HepG2 (cell line): ENCODE results near the gene TTC16. TPM values are rescaled to one million over a fixed set of nuclear protein-coding genes. Genes with fewer than 3 reads are reported as not detected.
A peak's percentile ranks its signal among the peaks of the same experiment; 100 is the strongest.

Experiments used
- ARID5B ChIP-seq: IDR thresholded peaks from 2 replicates; pipeline ENCODE4 v1.4.0; 2020; ENCODE audit warnings: mild to moderate bottlenecking, missing genetic modification reagents
- CHD2 ChIP-seq: IDR thresholded peaks from 2 replicates; pipeline ENCODE4 v1.6.1; 2011; ENCODE audit warnings: low read depth, low read length, improper control_type of control experiment
- DRAP1 ChIP-seq: IDR thresholded peaks from 2 replicates; pipeline ENCODE4 v1.6.1; 2016; ENCODE audit warnings: missing genetic modification reagents, missing compliant biosample characterization
- FOXM1 ChIP-seq: sonication (generic); formaldehyde crosslinking; IDR thresholded peaks from 2 replicates; pipeline ENCODE4 v1.5.0; 2020; ENCODE audit warnings: missing genetic modification reagents
- IKZF5 ChIP-seq: IDR thresholded peaks from 2 replicates; pipeline ENCODE4 v1.6.1; 2018; ENCODE audit warnings: missing genetic modification reagents, mild to moderate bottlenecking, missing compliant biosample characterization
- JUND ChIP-seq: sonication (generic); formaldehyde crosslinking; IDR thresholded peaks from 2 replicates; pipeline ENCODE4 v1.8.0; 2022; ENCODE audit warnings: mild to moderate bottlenecking, missing genetic modification reagents
- KAT8 ChIP-seq: IDR thresholded peaks from 2 replicates; pipeline ENCODE4 v1.6.1; 2016; ENCODE audit warnings: missing genetic modification reagents, missing compliant biosample characterization
- KMT2B ChIP-seq: IDR thresholded peaks from 2 replicates; pipeline ENCODE4 v1.6.1; 2016; ENCODE audit warnings: missing genetic modification reagents, missing compliant biosample characterization
- NR1H2 ChIP-seq: sonication (generic); formaldehyde crosslinking; IDR thresholded peaks from 2 replicates; pipeline ENCODE4 v1.8.1; 2022; ENCODE audit warnings: low read depth, missing genetic modification reagents, borderline replicate concordance
- PAF1 ChIP-seq: IDR thresholded peaks from 2 replicates; pipeline ENCODE4 v1.6.1; 2016; ENCODE audit warnings: missing genetic modification reagents, missing compliant biosample characterization
- RBAK ChIP-seq: sonication (generic); formaldehyde crosslinking; IDR thresholded peaks from 2 replicates; pipeline ENCODE4 v1.5.1; 2020; ENCODE audit warnings: mild to moderate bottlenecking, missing genetic modification reagents
- RNF2 ChIP-seq: fragments of 450-650 bp; conservative IDR thresholded peaks from 2 replicates; pipeline ENCODE4 v1.6.1; 2016; ENCODE audit warnings: low read depth
- SPEN ChIP-seq: sonication (generic); formaldehyde crosslinking; IDR thresholded peaks from 2 replicates; pipeline ENCODE4 v1.5.1; 2020; ENCODE audit warnings: low read depth, mild to moderate bottlenecking, missing genetic modification reagents
- SRSF1 ChIP-seq: fragments of 200-400 bp; formaldehyde crosslinking; optimal IDR thresholded peaks from 2 replicates; pipeline ENCODE3; 2017; ENCODE audit warnings: mild to moderate bottlenecking, low read depth, low read length, moderate library complexity
- STAG1 ChIP-seq: sonication (generic); formaldehyde crosslinking; IDR thresholded peaks from 2 replicates; pipeline ENCODE4 v1.4.0; 2020; ENCODE audit warnings: missing genetic modification reagents
- SYNCRIP ChIP-seq: fragments of 200-400 bp; formaldehyde crosslinking; IDR thresholded peaks from 2 replicates; pipeline ENCODE4 v1.6.1; 2018; ENCODE audit warnings: mild to moderate bottlenecking, low read depth, low read length; ENCODE audit not compliant: insufficient read depth
- TEAD2 ChIP-seq: sonication (generic); formaldehyde crosslinking; IDR thresholded peaks from 2 replicates; pipeline ENCODE4 v1.9.0; 2021; ENCODE audit warnings: missing genetic modification reagents
- ZBTB26 ChIP-seq: IDR thresholded peaks from 2 replicates; pipeline ENCODE4 v1.6.1; 2016; ENCODE audit warnings: missing compliant biosample characterization, missing genetic modification reagents, borderline replicate concordance
- ZBTB39 ChIP-seq: sonication (generic); formaldehyde crosslinking; IDR thresholded peaks from 2 replicates; pipeline ENCODE4 v1.5.0; 2020; ENCODE audit warnings: missing genetic modification reagents
- ZMYM2 ChIP-seq: sonication (generic); formaldehyde crosslinking; IDR thresholded peaks from 2 replicates; pipeline ENCODE4 v1.8.0; 2022; ENCODE audit warnings: mild to moderate bottlenecking, missing genetic modification reagents
- ZNF709 ChIP-seq: sonication (generic); formaldehyde crosslinking; IDR thresholded peaks from 2 replicates; pipeline ENCODE4 v1.5.0; 2020; ENCODE audit warnings: mild to moderate bottlenecking, missing genetic modification reagents
- polyA plus RNA-seq, 8 experiments: library from polyadenylated mRNA; depleted of rRNA in 3 of 8; stranded (reverse) in 7 of 8; unstranded in 1 of 8; fragments of >200 nt; fragmentation: Illumina TruSeq in 4 of 8; extraction: Trizol in 4 of 8; gene quantifications; 2 replicates each; pipeline versions ENCODE4 v1.2.1 to v1.2.3, GENCODE V29; 2011 to 2016; ENCODE audit warnings: low read depth in 4 of 8, missing spikeins in 1 of 8, mixed read lengths in 1 of 8; ENCODE audit not compliant: insufficient read depth in 1 of 8
- total RNA-seq, 5 experiments: library from RNA; depleted of rRNA; stranded (reverse); fragments of >200 nt; fragmentation: Illumina TruSeq; extraction: Trizol; gene quantifications; 2 replicates each; pipeline ENCODE4 v1.2.3, GENCODE V29; 2016; ENCODE audit warnings: low read depth in 1 of 5

TTC16 gene
- total and polyA plus RNA-seq, 2 of the 13 experiments (the other 11 are each of a cell fraction or from before 2014, with no cell fraction given), result not detected

GRCh38 chr9:127734747-127735529 is 19.1 kb downstream of the TTC16 start, which contains the start of gene TOR2A (continued):
- peak; percentile 68; the same call in 1 of the 2 replicates for TF ChIP-seq IKZF5 (CRISPR knock-in tag)
- no peak for TF ChIP-seq ZMYM2 (CRISPR knock-in tag)
- peak; percentile 62 for TF ChIP-seq SPEN (CRISPR knock-in tag)
- peak; percentile 38; the same call in 1 of the 2 replicates for TF ChIP-seq KAT8 (CRISPR knock-in tag)
- no peak for TF ChIP-seq NR1H2 (CRISPR knock-in tag)
- TF ChIP-seq ZBTB39 (CRISPR knock-in tag), result no peak
- no peak for TF ChIP-seq FOXM1 (CRISPR knock-in tag)
- no peak for TF ChIP-seq RBAK (CRISPR knock-in tag)
- peak; percentile 43; the same call in 1 of the 2 replicates for TF ChIP-seq ARID5B (CRISPR knock-in tag)
- no peak for TF ChIP-seq PAF1 (CRISPR knock-in tag)
- 0 out of 2 replicates have a peak, but pooled peaks have one; percentile 30 for TF ChIP-seq CHD2
- peak; percentile 36; the same call in 1 of the 2 replicates for TF ChIP-seq DRAP1 (CRISPR knock-in tag)
- TF ChIP-seq TEAD2 (CRISPR knock-in tag), result no peak
- TF ChIP-seq ZBTB26 (CRISPR knock-in tag), result peak; percentile 69; the same call in 1 of the 2 replicates
- peak; percentile 12; the same call in 1 of the 2 replicates for TF ChIP-seq RNF2
- TF ChIP-seq STAG1 (CRISPR knock-in tag), result peak; percentile 96
- no peak; the same call in 1 of the 2 replicates for TF ChIP-seq KMT2B
- TF ChIP-seq SRSF1, result no peak
- no peak for TF ChIP-seq SYNCRIP
- TF ChIP-seq JUND (CRISPR knock-in tag), result 0 out of 2 replicates have a peak, but pooled peaks have one; percentile 21
- TF ChIP-seq ZNF709, result 0 out of 2 replicates have a peak, but pooled peaks have one; percentile 36
